Astrocyte of the cerebellum (primary cell): Measurements from ENCODE around the gene PCA3.

Experiments used
- DNase-seq: peaks from one replicate; pipeline ENCODE4 v3.0.0-alpha.2; 2011; ENCODE audit warnings: low read depth
- H3K4me3 ChIP-seq: 2 replicates; pipeline ENCODE4 v1.5.1; 2011; ENCODE audit warnings: mild to moderate bottlenecking, low read depth, low read length, moderate library complexity
- CTCF ChIP-seq: IDR thresholded peaks from 2 replicates; pipeline ENCODE4 v1.5.1; 2012; ENCODE audit warnings: low read length, low read depth, moderate library complexity, mild to moderate bottlenecking; ENCODE audit errors: missing control alignments
- in situ Hi-C: cut with HindIII; loops from 2 replicates; pipeline ENCODE4 v1.10.0; 2017; ENCODE audit warnings: low sequenced_read_pairs

The PCA3 gene

GRCh38 chr9:76766126-76766525, 1.9 kb downstream of the PCA3 start:
- TF ChIP-seq CTCF: no peak
- no peak for DNase-seq
- in situ Hi-C loops: no loop called here
- no peak overlapping the region for H3K4me3 ChIP-seq

- no peak overlapping the region for H3K4me3 ChIP-seq
- in situ Hi-C loops: no loop called here
- TF ChIP-seq CTCF: no peak
- DNase-seq: peak; percentile 76
Measured at GRCh38 chr9:76772686-76773445, 8.6 kb downstream of the PCA3 start.

GRCh38 chr9:76784881-76785280, 20.6 kb downstream of the PCA3 start:
- H3K4me3 ChIP-seq: no peak overlapping the region
- DNase-seq: no peak
- in situ Hi-C loops: no loop called here
- no peak for TF ChIP-seq CTCF

GRCh38 chr9:76785501-76785900, 21.3 kb downstream of the PCA3 start:
- in situ Hi-C loops: no loop called here
- DNase-seq: no peak
- no peak overlapping the region for H3K4me3 ChIP-seq
- no peak for TF ChIP-seq CTCF

- in situ Hi-C loops: no loop called here
- no peak overlapping the region for H3K4me3 ChIP-seq
- no peak for TF ChIP-seq CTCF
- DNase-seq: no peak
Measured at GRCh38 chr9:76787677-76788076, 23.4 kb downstream of the PCA3 start.

GRCh38 chr9:76789840-76790239, 25.6 kb downstream of the PCA3 start:
- DNase-seq: no peak
- in situ Hi-C loops: no loop called here
- H3K4me3 ChIP-seq: no peak overlapping the region
- TF ChIP-seq CTCF: no peak
